ENCODE measurements around the gene AP3D1. TPM values are rescaled to one million over a fixed set of nuclear protein-coding genes. Genes with fewer than 3 reads are reported as not detected.
A peak's percentile ranks its signal among the peaks of the same experiment; 100 is the strongest.
"Not testable (repeated sequence)": the region's sequence is repeated elsewhere in the genome, so short reads cannot be mapped to it uniquely, and the experiment has no call there.

AP3D1 gene
- total RNA-seq (78.0 TPM), polyA plus RNA-seq (10 to 100 TPM; 12.0 to 13.6 (median 12.9) TPM)

- Histone ChIP-seq H3K27ac (ENCODE audit: insufficient read depth, low read length, poor library complexity, severe bottlenecking) (peak within 1 kb of the TSS; percentile 76), H3K27me3 (ENCODE audit: control insufficient read depth, insufficient read depth, low read length) (no peaks in the 10 kb centered on the region), H3K9me3 (ENCODE audit: control insufficient read depth in 2 of 2, low read length in 2 of 2) (no peaks in the 10 kb centered on the region), H3K4me1 (ENCODE audit: control insufficient read depth, insufficient read depth, low read length, poor library complexity, severe bottlenecking) (peaks cover 39% of the 10 kb centered on the region), H3K4me3 (ENCODE audit: low read depth, low read length) (peak within 1 kb of the TSS; percentile 57), H3K36me3 (ENCODE audit: control insufficient read depth, insufficient read depth, low read length) (no peaks in the 10 kb centered on the region)
- DNase-seq (peak; percentile 100), ATAC-seq (ENCODE audit: low read depth in 2 of 2) (peak; percentile 91 to 93)
- peaks cover 7% of the 10 kb centered on the region for H3K27me3 Mint-ChIP-seq
- peak within 1 kb of the TSS; percentile 90 to 92 (median 91) for H3K4me3 Mint-ChIP-seq
- no peaks in the 10 kb centered on the region for H3K9me3 Mint-ChIP-seq
- H3K4me1 Mint-ChIP-seq: peaks cover 6 to 44% (median 25%) of the 10 kb centered on the region in 4 donors
- no peaks in the 10 kb centered on the region for H3K36me3 Mint-ChIP-seq
- peak within 1 kb of the TSS in 2 of 3 donors; percentile 87 to 94 for H3K27ac Mint-ChIP-seq
These were observed at the start of gene AP3D1 for GRCh38 chr19:2151339-2152229. Gene AP3D1 (minus strand): TSS chr19:2151566. CDS start chr19:2151334, 232 bp downstream.

- H3K4me1 Mint-ChIP-seq: peaks cover 0 to 10% (median 0%) of the 10 kb centered on the region in 4 donors
- H3K4me1 ChIP-seq (ENCODE audit: control insufficient read depth, insufficient read depth, low read length, poor library complexity, severe bottlenecking); H3K9me3 Mint-ChIP-seq; ATAC-seq (ENCODE audit: low read depth in 2 of 2); DNase-seq; H3K36me3 ChIP-seq (ENCODE audit: control insufficient read depth, insufficient read depth, low read length); H3K9me3 ChIP-seq (ENCODE audit: control insufficient read depth in 2 of 2, low read length in 2 of 2); H3K27me3 Mint-ChIP-seq; H3K4me3 ChIP-seq (ENCODE audit: low read depth, low read length); H3K4me3 Mint-ChIP-seq; H3K27ac ChIP-seq (ENCODE audit: insufficient read depth, low read length, poor library complexity, severe bottlenecking); H3K27ac Mint-ChIP-seq; H3K27me3 ChIP-seq (ENCODE audit: control insufficient read depth, insufficient read depth, low read length): not testable (repeated sequence)
- peaks cover 10% of the 10 kb centered on the region for H3K36me3 Mint-ChIP-seq
These were observed 49.4 kb upstream of the AP3D1 start for GRCh38 chr19:2200624-2201294.

- DNase-seq (no peak), ATAC-seq (ENCODE audit: low read depth in 2 of 2) (no peak)
- Mint-ChIP-seq H3K27me3 (no peaks in the 10 kb centered on the region), H3K36me3 (peaks cover 6% of the 10 kb centered on the region), H3K4me3 (no peak overlapping the region), H3K9me3 (no peaks in the 10 kb centered on the region), H3K4me1 (peaks cover 0 to 9% (median 0%) of the 10 kb centered on the region in 4 donors), H3K27ac (peak overlapping the region in 1 of 3 donors; percentile 43)
- H3K9me3 ChIP-seq (ENCODE audit: control insufficient read depth in 2 of 2, low read length in 2 of 2): no peaks in the 10 kb centered on the region
- no peaks in the 10 kb centered on the region for H3K4me1 ChIP-seq (ENCODE audit: control insufficient read depth, insufficient read depth, low read length, poor library complexity, severe bottlenecking)
- H3K27ac ChIP-seq (ENCODE audit: insufficient read depth, low read length, poor library complexity, severe bottlenecking): no peak overlapping the region
- H3K4me3 ChIP-seq (ENCODE audit: low read depth, low read length): no peak overlapping the region
- no peaks in the 10 kb centered on the region for H3K27me3 ChIP-seq (ENCODE audit: control insufficient read depth, insufficient read depth, low read length)
- peaks cover 7% of the 10 kb centered on the region for H3K36me3 ChIP-seq (ENCODE audit: control insufficient read depth, insufficient read depth, low read length)
These were observed 48.7 kb upstream of the AP3D1 start for GRCh38 chr19:2199861-2200623.

GRCh38 chr19:2199215-2199614 is 47.8 kb upstream of the AP3D1 start:
- Mint-ChIP-seq H3K4me1 (peaks cover 0 to 9% (median 0%) of the 10 kb centered on the region in 4 donors), H3K4me3 (no peak overlapping the region), H3K27me3 (no peaks in the 10 kb centered on the region), H3K9me3 (no peaks in the 10 kb centered on the region), H3K27ac (no peak overlapping the region), H3K36me3 (peaks cover 5% of the 10 kb centered on the region)
- Histone ChIP-seq H3K27me3 (ENCODE audit: control insufficient read depth, insufficient read depth, low read length) (no peaks in the 10 kb centered on the region), H3K4me1 (ENCODE audit: control insufficient read depth, insufficient read depth, low read length, poor library complexity, severe bottlenecking) (no peaks in the 10 kb centered on the region), H3K9me3 (ENCODE audit: control insufficient read depth in 2 of 2, low read length in 2 of 2) (no peaks in the 10 kb centered on the region), H3K4me3 (ENCODE audit: low read depth, low read length) (no peak overlapping the region), H3K27ac (ENCODE audit: insufficient read depth, low read length, poor library complexity, severe bottlenecking) (no peak overlapping the region), H3K36me3 (ENCODE audit: control insufficient read depth, insufficient read depth, low read length) (peaks cover 3% of the 10 kb centered on the region)
- no peak for ATAC-seq (ENCODE audit: low read depth in 2 of 2)
- no peak for DNase-seq

GRCh38 chr19:2198317-2198716 is 47.0 kb upstream of the AP3D1 start:
- no peak overlapping the region for H3K27ac ChIP-seq (ENCODE audit: insufficient read depth, low read length, poor library complexity, severe bottlenecking)
- no peak for ATAC-seq (ENCODE audit: low read depth in 2 of 2)
- no peaks in the 10 kb centered on the region for H3K27me3 ChIP-seq (ENCODE audit: control insufficient read depth, insufficient read depth, low read length)
- H3K9me3 Mint-ChIP-seq: no peaks in the 10 kb centered on the region
- H3K27me3 Mint-ChIP-seq: no peaks in the 10 kb centered on the region
- no peak overlapping the region for H3K4me3 Mint-ChIP-seq
- H3K4me1 Mint-ChIP-seq: peaks cover 0 to 8% (median 0%) of the 10 kb centered on the region in 4 donors
- no peak for DNase-seq
- H3K36me3 ChIP-seq (ENCODE audit: control insufficient read depth, insufficient read depth, low read length): peaks cover 5% of the 10 kb centered on the region
- H3K4me1 ChIP-seq (ENCODE audit: control insufficient read depth, insufficient read depth, low read length, poor library complexity, severe bottlenecking): no peaks in the 10 kb centered on the region
- H3K36me3 Mint-ChIP-seq: peaks cover 4% of the 10 kb centered on the region
- no peaks in the 10 kb centered on the region for H3K9me3 ChIP-seq (ENCODE audit: control insufficient read depth in 2 of 2, low read length in 2 of 2)
- no peak overlapping the region for H3K4me3 ChIP-seq (ENCODE audit: low read depth, low read length)
- H3K27ac Mint-ChIP-seq: no peak overlapping the region

GRCh38 chr19:2197270-2197669 is 45.9 kb upstream of the AP3D1 start:
- Histone ChIP-seq H3K27ac (ENCODE audit: insufficient read depth, low read length, poor library complexity, severe bottlenecking) (no peak overlapping the region), H3K4me1 (ENCODE audit: control insufficient read depth, insufficient read depth, low read length, poor library complexity, severe bottlenecking) (no peaks in the 10 kb centered on the region), H3K27me3 (ENCODE audit: control insufficient read depth, insufficient read depth, low read length) (no peaks in the 10 kb centered on the region), H3K4me3 (ENCODE audit: low read depth, low read length) (no peak overlapping the region), H3K9me3 (ENCODE audit: control insufficient read depth in 2 of 2, low read length in 2 of 2) (no peaks in the 10 kb centered on the region), H3K36me3 (ENCODE audit: control insufficient read depth, insufficient read depth, low read length) (peaks cover 8% of the 10 kb centered on the region)
- DNase-seq (no peak), ATAC-seq (ENCODE audit: low read depth in 2 of 2) (no peak)
- H3K4me1 Mint-ChIP-seq: peaks cover 0 to 10% (median 0%) of the 10 kb centered on the region in 4 donors
- H3K27ac Mint-ChIP-seq: no peak overlapping the region
- H3K36me3 Mint-ChIP-seq: peaks cover 8% of the 10 kb centered on the region
- H3K27me3 Mint-ChIP-seq: no peaks in the 10 kb centered on the region
- no peaks in the 10 kb centered on the region for H3K9me3 Mint-ChIP-seq
- H3K4me3 Mint-ChIP-seq: no peak overlapping the region

GRCh38 chr19:2195914-2196313 is 44.5 kb upstream of the AP3D1 start:
- Histone ChIP-seq H3K27me3 (ENCODE audit: control insufficient read depth, insufficient read depth, low read length) (no peaks in the 10 kb centered on the region), H3K4me1 (ENCODE audit: control insufficient read depth, insufficient read depth, low read length, poor library complexity, severe bottlenecking) (no peaks in the 10 kb centered on the region), H3K27ac (ENCODE audit: insufficient read depth, low read length, poor library complexity, severe bottlenecking) (no peak overlapping the region), H3K36me3 (ENCODE audit: control insufficient read depth, insufficient read depth, low read length) (peaks cover 16% of the 10 kb centered on the region), H3K4me3 (ENCODE audit: low read depth, low read length) (no peak overlapping the region), H3K9me3 (ENCODE audit: control insufficient read depth in 2 of 2, low read length in 2 of 2) (no peaks in the 10 kb centered on the region)
- no peak overlapping the region for H3K27ac Mint-ChIP-seq
- H3K36me3 Mint-ChIP-seq: peaks cover 10% of the 10 kb centered on the region
- no peaks in the 10 kb centered on the region for H3K27me3 Mint-ChIP-seq
- H3K4me1 Mint-ChIP-seq: peaks cover 0 to 10% (median 0%) of the 10 kb centered on the region in 4 donors
- no peaks in the 10 kb centered on the region for H3K9me3 Mint-ChIP-seq
- ATAC-seq (ENCODE audit: low read depth in 2 of 2) (no peak), DNase-seq (no peak)
- no peak overlapping the region for H3K4me3 Mint-ChIP-seq

Measured in CD4-positive, CD25-positive, alpha-beta regulatory T cell (primary cell).